ENCODE results near the gene MRTFB. TPM values are rescaled to one million over a fixed set of nuclear protein-coding genes. Genes with fewer than 3 reads are reported as not detected.

Gene MRTFB
- total and polyA plus RNA-seq, 2 of the 13 experiments (the other 11 are each of a cell fraction or from before 2014, with no cell fraction given) = 11.4 to 14.0 TPM

GRCh38 chr16:14070877-14071575, at the start of gene MRTFB (continued):
- peak; percentile 55 for TF ChIP-seq SKI (IDR thresholded peaks at IDR 0.05; ENCODE audit: partially characterized antibody)
- TF ChIP-seq SAP130 (CRISPR knock-in tag; IDR thresholded peaks at IDR 0.05; ENCODE audit: low read depth) = peak; percentile 78
- TF ChIP-seq ETV5 (CRISPR knock-in tag; IDR thresholded peaks at IDR 0.05; ENCODE audit: borderline replicate concordance) = 0 out of 2 replicates have a peak, but pooled peaks have one; percentile 41
- TF ChIP-seq ZNF879 (CRISPR knock-in tag; IDR thresholded peaks at IDR 0.05) = no peak; the same call in 1 of the 2 replicates
- peak; percentile 77 for TF ChIP-seq ZNF598 (CRISPR knock-in tag; IDR thresholded peaks at IDR 0.05; ENCODE audit: borderline replicate concordance)
- no peak for TF ChIP-seq KDM6A (CRISPR knock-in tag; IDR thresholded peaks at IDR 0.05; ENCODE audit: low read depth)
- TF ChIP-seq DRAP1 (CRISPR knock-in tag; IDR thresholded peaks at IDR 0.05) = peak; percentile 76
- no peak for TF ChIP-seq MATR3 (CRISPR knock-in tag; IDR thresholded peaks at IDR 0.05)
- 0 out of 2 replicates have a peak, but pooled peaks have one; percentile 74 for TF ChIP-seq KLF11 (CRISPR knock-in tag; IDR thresholded peaks at IDR 0.05)
- TF ChIP-seq, protein P1, sequence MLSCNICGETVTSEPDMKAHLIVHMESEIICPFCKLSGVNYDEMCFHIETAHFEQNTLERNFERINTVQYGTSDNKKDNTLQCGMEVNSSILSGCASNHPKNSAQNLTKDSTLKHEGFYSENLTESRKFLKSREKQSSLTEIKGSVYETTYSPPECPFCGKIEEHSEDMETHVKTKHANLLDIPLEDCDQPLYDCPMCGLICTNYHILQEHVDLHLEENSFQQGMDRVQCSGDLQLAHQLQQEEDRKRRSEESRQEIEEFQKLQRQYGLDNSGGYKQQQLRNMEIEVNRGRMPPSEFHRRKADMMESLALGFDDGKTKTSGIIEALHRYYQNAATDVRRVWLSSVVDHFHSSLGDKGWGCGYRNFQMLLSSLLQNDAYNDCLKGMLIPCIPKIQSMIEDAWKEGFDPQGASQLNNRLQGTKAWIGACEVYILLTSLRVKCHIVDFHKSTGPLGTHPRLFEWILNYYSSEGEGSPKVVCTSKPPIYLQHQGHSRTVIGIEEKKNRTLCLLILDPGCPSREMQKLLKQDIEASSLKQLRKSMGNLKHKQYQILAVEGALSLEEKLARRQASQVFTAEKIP (CRISPR knock-in tag; IDR thresholded peaks at IDR 0.05; ENCODE audit: borderline replicate concordance) = no peak
- no peak for TF ChIP-seq KAT2B (IDR thresholded peaks at IDR 0.05; ENCODE audit: borderline replicate concordance, low read depth, low read length)
- TF ChIP-seq ZBTB1 (CRISPR knock-in tag; IDR thresholded peaks at IDR 0.05; ENCODE audit: borderline replicate concordance) = peak; percentile 43; the same call in 1 of the 2 replicates
- no peak for TF ChIP-seq GABPA (IDR thresholded peaks at IDR 0.05; ENCODE audit: low read depth, low read length)
- TF ChIP-seq GABPA (CRISPR knock-in tag; IDR thresholded peaks at IDR 0.05; ENCODE audit: low read depth) = no peak
- peak; percentile 80; the same call in 1 of the 2 replicates for TF ChIP-seq TSC22D2 (CRISPR knock-in tag; IDR thresholded peaks at IDR 0.05; ENCODE audit: borderline replicate concordance)
- peak; percentile 96 for TF ChIP-seq ZNF619 (CRISPR knock-in tag; IDR thresholded peaks at IDR 0.05)
- TF ChIP-seq NFIC (IDR thresholded peaks at IDR 0.05; ENCODE audit: low read length) = no peak
- TF ChIP-seq CEBPG (CRISPR knock-in tag; IDR thresholded peaks at IDR 0.05) = no peak
- TF ChIP-seq PHF8 (CRISPR knock-in tag; IDR thresholded peaks at IDR 0.05) = peak; percentile 97
- no peak for TF ChIP-seq ZMYM2 (CRISPR knock-in tag; IDR thresholded peaks at IDR 0.05)
- peak; percentile 95; the same call in 1 of the 2 replicates for TF ChIP-seq ZNF616 (CRISPR knock-in tag; IDR thresholded peaks at IDR 0.05; ENCODE audit: low read depth)
- TF ChIP-seq SOX5 (CRISPR knock-in tag; IDR thresholded peaks at IDR 0.05; ENCODE audit: borderline replicate concordance) = peak; percentile 58; the same call in 1 of the 2 replicates
- TF ChIP-seq ZNF234 (CRISPR knock-in tag; conservative IDR thresholded peaks at IDR 0.05) = no peak; the same call in 1 of the 2 replicates
- TF ChIP-seq PAF1 (CRISPR knock-in tag; IDR thresholded peaks at IDR 0.05) = no peak
- peak; percentile 94 for TF ChIP-seq ZFX (CRISPR knock-in tag; IDR thresholded peaks at IDR 0.05; ENCODE audit: low read depth)
- no peak for TF ChIP-seq ARNT (IDR thresholded peaks at IDR 0.05)
- TF ChIP-seq MED13 (CRISPR knock-in tag; IDR thresholded peaks at IDR 0.05) = peak; percentile 92
- peak; percentile 79; the same call in 1 of the 2 replicates for TF ChIP-seq ARHGAP35 (CRISPR knock-in tag; IDR thresholded peaks at IDR 0.05; ENCODE audit: borderline replicate concordance)
- peak; percentile 86 for TF ChIP-seq POLR2G (IDR thresholded peaks at IDR 0.05; ENCODE audit: low read depth, low read length)
- TF ChIP-seq ZNF207 (IDR thresholded peaks at IDR 0.05; ENCODE audit: borderline replicate concordance) = no peak
- peak; percentile 99 for TF ChIP-seq MTA1 (CRISPR knock-in tag; IDR thresholded peaks at IDR 0.05; ENCODE audit: borderline replicate concordance)
- TF ChIP-seq MLLT10 (CRISPR knock-in tag; IDR thresholded peaks at IDR 0.05) = no peak
- TF ChIP-seq REL (CRISPR knock-in tag; conservative IDR thresholded peaks at IDR 0.05) = peak; percentile 94; the same call in 1 of the 2 replicates

Measured in HepG2 (cell line).